ENCODE results near the gene GNPTG.
A peak's percentile ranks its signal among the peaks of the same experiment; 100 is the strongest.

GNPTG gene

DNA sequence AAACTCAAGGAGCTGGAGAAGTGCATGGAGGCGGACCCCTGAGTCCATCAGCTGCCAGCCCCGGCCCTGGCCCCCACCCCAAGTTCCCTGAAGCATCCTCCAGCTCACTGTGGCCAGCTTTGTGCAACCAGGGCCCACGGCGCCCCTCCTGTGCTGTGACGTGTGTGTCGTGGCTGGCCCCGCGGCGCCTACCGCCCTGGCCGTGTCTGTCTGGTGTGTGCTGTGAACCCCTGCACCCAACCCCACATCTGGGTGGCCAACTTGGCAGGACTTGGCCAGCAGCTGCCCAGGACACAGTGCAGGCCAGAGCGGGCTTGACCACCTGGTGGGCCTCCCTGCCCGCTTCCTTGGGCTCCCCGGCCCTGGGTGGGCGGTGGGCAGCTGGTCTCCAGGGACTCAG, 3.3 kb upstream of the GNPTG start:
- H3K27ac Mint-ChIP-seq (ENCODE audit: low read depth) = no peak overlapping the region
- H3K4me1 Mint-ChIP-seq = peaks cover 17% of the 10 kb centered on the region
- no peak overlapping the region for H3K4me3 Mint-ChIP-seq
- no peaks in the 10 kb centered on the region for H3K9me3 Mint-ChIP-seq
- DNase-seq (ENCODE audit: low spot score in 2 of 2) (no peak), ATAC-seq (replicated peaks; ENCODE audit: extremely low read depth, poor library complexity, severe bottlenecking) (no peak)
- peaks cover 38% of the 10 kb centered on the region for H3K36me3 Mint-ChIP-seq (ENCODE audit: insufficient read depth)
- no peaks in the 10 kb centered on the region for H3K27me3 Mint-ChIP-seq

DNA sequence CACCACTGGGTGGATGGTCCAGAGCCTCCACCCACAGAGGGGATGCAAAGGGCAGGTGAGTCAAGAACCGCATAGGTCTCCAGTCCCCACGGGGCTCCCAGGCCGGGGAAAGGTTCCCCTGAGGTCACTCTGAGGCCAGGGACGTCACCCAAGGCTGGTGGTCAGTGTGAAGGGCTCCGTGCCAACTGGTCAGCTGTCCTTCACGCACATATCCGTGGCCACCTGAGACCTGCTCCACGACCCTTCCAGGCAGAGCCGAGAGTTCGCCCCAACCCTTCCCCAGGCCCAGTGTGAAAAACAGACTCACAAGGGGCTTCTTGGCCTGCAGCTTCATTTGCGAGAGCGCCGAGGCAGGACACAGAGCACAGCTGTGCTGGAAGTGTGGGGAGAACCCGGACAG, 2.8 kb upstream of the GNPTG start:
- peaks cover 19% of the 10 kb centered on the region for H3K4me1 Mint-ChIP-seq
- no peak overlapping the region for H3K4me3 Mint-ChIP-seq
- ATAC-seq (replicated peaks; ENCODE audit: extremely low read depth, poor library complexity, severe bottlenecking) (no peak), DNase-seq (ENCODE audit: low spot score in 2 of 2) (no peak)
- H3K27ac Mint-ChIP-seq (ENCODE audit: low read depth) = no peak overlapping the region
- no peaks in the 10 kb centered on the region for H3K9me3 Mint-ChIP-seq
- H3K36me3 Mint-ChIP-seq (ENCODE audit: insufficient read depth) = peaks cover 42% of the 10 kb centered on the region
- no peaks in the 10 kb centered on the region for H3K27me3 Mint-ChIP-seq

DNA sequence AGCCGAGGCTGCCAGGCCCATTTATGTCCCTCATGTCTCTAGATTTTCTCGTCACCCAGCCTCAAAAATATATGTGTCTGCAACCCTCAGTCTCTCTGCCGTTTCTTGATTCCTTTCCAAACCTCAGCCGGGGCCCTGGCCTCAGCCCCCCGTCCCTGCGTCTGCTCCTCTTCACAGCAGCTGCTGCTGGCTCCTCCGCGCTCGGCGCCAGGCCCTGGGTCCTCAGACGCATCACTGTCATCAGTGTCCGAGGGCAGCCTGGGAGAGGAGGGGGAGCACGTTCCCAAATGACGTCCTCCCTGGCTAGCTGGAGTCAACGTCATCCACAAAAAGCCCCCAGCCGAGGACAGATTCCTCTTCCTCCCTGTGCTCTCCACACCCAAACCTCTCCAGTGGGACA, 2.4 kb upstream of the GNPTG start:
- Mint-ChIP-seq H3K9me3 (no peaks in the 10 kb centered on the region), H3K4me3 (no peak overlapping the region), H3K27ac (ENCODE audit: low read depth) (no peak overlapping the region), H3K27me3 (no peaks in the 10 kb centered on the region), H3K36me3 (ENCODE audit: insufficient read depth) (peaks cover 41% of the 10 kb centered on the region), H3K4me1 (peaks cover 20% of the 10 kb centered on the region)
- no peak for DNase-seq (ENCODE audit: low spot score in 2 of 2)
- ATAC-seq (replicated peaks; ENCODE audit: extremely low read depth, poor library complexity, severe bottlenecking) = no peak

DNA sequence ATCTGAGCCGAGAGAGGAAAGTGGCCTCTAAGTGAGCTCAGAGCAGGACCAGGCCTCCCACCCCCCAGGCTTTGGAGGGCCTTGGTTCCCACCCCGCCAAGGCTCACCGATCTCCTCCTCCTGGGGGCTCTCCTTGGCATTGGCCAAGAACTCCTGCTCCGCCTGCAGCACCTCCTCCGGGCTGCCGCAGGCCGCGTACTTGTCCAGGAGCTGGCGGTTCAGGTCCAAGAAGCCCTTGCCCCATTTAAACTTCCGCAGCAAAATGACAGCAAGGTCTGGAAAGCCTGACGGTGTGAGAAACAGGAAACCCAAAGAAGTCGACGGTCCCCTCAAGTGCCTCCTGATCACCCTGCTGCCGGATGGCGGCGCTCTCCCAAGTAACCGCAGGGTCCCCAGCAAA, 1.8 kb upstream of the GNPTG start:
- Mint-ChIP-seq H3K27ac (ENCODE audit: low read depth) (peak overlapping the region; percentile 74), H3K36me3 (ENCODE audit: insufficient read depth) (peaks cover 43% of the 10 kb centered on the region), H3K4me3 (peak overlapping the region; percentile 78), H3K4me1 (peaks cover 25% of the 10 kb centered on the region), H3K9me3 (no peaks in the 10 kb centered on the region), H3K27me3 (no peaks in the 10 kb centered on the region)
- no peak for DNase-seq (ENCODE audit: low spot score in 2 of 2)
- ATAC-seq (replicated peaks; ENCODE audit: extremely low read depth, poor library complexity, severe bottlenecking) = no peak

DNA sequence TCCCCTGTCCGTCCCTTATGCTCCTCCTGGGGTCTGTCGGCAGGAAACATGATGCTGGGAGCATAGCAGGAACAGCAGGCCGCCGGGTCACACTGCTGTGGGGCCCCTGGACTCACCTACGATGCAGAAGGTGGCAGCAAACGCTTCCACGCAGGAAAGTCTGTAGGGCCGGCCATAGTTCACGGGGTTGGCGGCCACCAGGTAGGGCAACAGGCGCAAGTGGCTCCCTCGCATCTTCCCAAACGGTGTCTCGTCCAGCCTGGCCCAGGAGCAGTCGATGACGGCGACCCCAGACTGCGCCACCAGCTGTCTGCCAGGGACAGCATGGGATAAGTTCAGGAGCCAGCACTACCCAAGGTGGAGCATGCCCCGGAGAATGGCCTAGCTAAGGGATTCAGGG, 1.0 kb upstream of the GNPTG start:
- Mint-ChIP-seq H3K9me3 (no peaks in the 10 kb centered on the region), H3K4me3 (peak overlapping the region; percentile 78), H3K27ac (ENCODE audit: low read depth) (peak overlapping the region; percentile 74), H3K4me1 (peaks cover 33% of the 10 kb centered on the region), H3K36me3 (ENCODE audit: insufficient read depth) (peaks cover 43% of the 10 kb centered on the region), H3K27me3 (no peaks in the 10 kb centered on the region)
- DNase-seq (ENCODE audit: low spot score in 2 of 2) = no peak
- ATAC-seq (replicated peaks; ENCODE audit: extremely low read depth, poor library complexity, severe bottlenecking) = no peak

DNA sequence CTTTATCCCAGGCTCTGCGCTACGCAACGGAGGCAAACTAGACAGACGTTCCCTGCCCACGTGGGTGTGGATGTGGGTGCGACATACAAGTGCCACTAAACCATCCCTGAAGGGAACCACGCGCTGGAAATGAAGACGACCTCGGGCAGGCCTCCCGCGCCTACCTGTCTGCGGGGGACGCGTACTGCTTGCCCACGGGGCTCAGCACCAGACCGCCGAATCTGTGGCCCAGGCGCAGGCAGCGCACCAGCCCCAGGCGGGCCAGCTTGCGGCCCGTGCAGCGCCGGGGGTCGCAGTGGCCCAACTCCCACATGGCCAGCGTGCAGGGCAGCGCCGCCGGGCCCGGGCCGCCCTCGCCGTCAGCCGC, 533 bp upstream of the GNPTG start:
- H3K27me3 Mint-ChIP-seq = no peaks in the 10 kb centered on the region
- H3K4me1 Mint-ChIP-seq = peaks cover 35% of the 10 kb centered on the region
- H3K4me3 Mint-ChIP-seq = peak overlapping the region; percentile 78
- peak; percentile 22 for ATAC-seq (replicated peaks; ENCODE audit: extremely low read depth, poor library complexity, severe bottlenecking)
- DNase-seq (ENCODE audit: low spot score in 2 of 2) = no peak
- H3K9me3 Mint-ChIP-seq = no peaks in the 10 kb centered on the region
- peaks cover 47% of the 10 kb centered on the region for H3K36me3 Mint-ChIP-seq (ENCODE audit: insufficient read depth)
- H3K27ac Mint-ChIP-seq (ENCODE audit: low read depth) = peak overlapping the region; percentile 74

DNA sequence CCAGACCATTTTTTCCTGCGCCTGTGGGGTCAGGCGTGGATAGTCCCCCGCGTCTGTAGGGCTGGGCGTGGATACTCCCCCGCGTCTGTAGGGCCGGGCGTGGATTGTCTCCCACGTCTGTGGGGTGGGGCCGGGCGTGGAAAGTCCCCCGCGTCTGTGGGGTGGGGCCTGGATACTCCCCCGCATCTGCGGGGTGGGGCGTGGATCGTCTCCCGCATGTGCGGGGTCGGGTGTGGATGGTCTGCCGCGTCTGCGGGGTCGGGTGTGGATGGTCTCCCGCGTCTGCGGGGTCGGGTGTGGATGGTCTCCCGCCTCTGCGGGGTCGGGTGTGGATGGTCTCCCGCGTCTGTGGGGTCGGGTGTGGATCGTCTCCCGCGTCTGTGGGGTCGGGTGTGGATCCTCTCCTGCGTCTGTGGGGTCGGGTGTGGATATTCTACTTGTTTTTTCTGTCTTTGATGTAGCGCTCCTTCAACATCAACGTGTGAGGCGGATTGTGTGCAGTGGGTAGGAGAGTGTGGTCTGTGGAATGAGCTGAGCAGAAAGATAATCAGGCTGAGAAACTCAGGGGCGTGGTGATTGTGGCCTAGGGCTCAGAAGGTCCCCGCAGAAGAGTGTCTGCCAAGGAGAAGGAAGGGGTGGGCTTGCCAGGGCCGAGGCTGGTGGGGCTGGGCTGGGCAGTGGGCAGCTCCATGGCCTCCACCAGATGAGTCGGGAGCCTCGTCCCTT, 3.2 kb downstream of the GNPTG start:
- peaks cover 42% of the 10 kb centered on the region for H3K36me3 Mint-ChIP-seq (ENCODE audit: insufficient read depth)

DNA sequence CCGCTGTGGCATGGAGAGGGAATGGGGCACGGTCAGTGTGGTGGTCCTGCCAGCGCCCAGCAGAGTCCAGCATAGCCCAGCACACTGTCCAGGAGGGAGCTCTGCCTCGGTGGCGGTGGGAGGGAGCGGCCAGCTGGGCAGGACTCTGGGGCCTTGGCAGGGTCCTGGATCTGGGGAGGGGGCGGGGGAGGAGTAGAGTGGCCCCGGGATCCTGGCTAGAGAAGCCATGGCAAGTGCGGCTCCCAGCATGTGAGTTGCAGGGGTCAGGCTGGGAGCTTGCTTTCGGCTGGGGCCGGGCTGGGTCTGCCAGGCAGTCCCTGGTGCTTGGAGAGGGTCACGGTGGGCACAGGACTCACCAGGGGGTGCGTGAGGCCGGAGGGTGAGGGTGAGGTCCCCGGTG, 3.9 kb downstream of the GNPTG start:
- Mint-ChIP-seq H3K27me3 (no peaks in the 10 kb centered on the region), H3K4me1 (peaks cover 36% of the 10 kb centered on the region), H3K36me3 (ENCODE audit: insufficient read depth) (peaks cover 36% of the 10 kb centered on the region), H3K9me3 (no peaks in the 10 kb centered on the region), H3K27ac (ENCODE audit: low read depth) (peak overlapping the region; percentile 65), H3K4me3 (no peak overlapping the region)
- DNase-seq (ENCODE audit: low spot score in 2 of 2) (no peak), ATAC-seq (replicated peaks; ENCODE audit: extremely low read depth, poor library complexity, severe bottlenecking) (no peak)

More for the DNA sequence above, 3.2 kb downstream of the GNPTG start:
- peak overlapping the region; percentile 65 for H3K27ac Mint-ChIP-seq (ENCODE audit: low read depth)
- H3K9me3 Mint-ChIP-seq = no peaks in the 10 kb centered on the region
- peaks cover 41% of the 10 kb centered on the region for H3K4me1 Mint-ChIP-seq
- no peak for ATAC-seq (replicated peaks; ENCODE audit: extremely low read depth, poor library complexity, severe bottlenecking)
- H3K4me3 Mint-ChIP-seq = peak overlapping the region; percentile 51
- DNase-seq (ENCODE audit: low spot score in 2 of 2) = no peak
- H3K27me3 Mint-ChIP-seq = no peaks in the 10 kb centered on the region

DNA sequence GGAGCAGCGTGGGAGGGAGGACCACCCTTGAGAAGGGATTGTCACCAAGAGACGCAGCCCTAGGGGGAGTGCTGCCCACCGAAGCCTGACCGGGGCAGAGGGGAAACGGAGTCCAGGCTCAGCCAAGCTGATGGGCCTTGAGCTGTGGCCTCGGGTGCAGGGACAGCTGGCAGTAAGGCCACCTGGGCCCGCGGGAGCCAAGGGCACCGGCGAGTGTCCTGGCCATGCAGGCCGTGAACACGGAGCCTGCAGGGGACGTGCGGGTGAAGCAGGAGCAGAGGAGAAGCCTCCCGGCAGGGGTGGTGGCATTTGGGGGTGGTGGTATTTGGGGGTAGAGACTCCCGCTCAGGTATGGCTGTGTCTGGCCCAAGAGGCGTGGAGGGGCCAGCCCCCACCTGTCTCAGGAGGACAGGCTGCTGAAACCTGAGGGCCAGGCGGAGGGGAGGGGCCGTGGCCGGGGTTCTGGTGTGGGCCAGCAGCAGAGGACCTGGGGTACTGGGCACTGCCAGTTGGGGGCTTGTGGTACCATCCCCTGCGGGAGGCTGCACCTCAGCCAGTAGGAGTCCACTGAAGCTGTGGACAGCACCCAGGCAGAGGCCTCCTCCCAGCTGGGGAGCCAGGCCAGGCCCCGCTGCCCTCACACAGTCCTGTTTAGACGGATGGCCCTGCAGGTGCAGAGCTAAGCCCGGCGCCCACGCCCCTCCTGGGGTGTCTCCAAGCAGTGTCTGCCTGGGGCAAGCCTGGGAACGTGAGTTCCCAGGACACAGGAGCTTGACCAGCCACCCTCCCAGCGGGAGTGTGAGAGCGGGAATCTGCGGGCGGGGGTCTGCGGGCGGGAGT, 4.5 kb downstream of the GNPTG start:
- no peak overlapping the region for H3K27ac Mint-ChIP-seq (ENCODE audit: low read depth)
- no peaks in the 10 kb centered on the region for H3K27me3 Mint-ChIP-seq
- H3K4me3 Mint-ChIP-seq = no peak overlapping the region
- H3K36me3 Mint-ChIP-seq (ENCODE audit: insufficient read depth) = peaks cover 30% of the 10 kb centered on the region
- no peak for ATAC-seq (replicated peaks; ENCODE audit: extremely low read depth, poor library complexity, severe bottlenecking)
- H3K9me3 Mint-ChIP-seq = no peaks in the 10 kb centered on the region
- peaks cover 36% of the 10 kb centered on the region for H3K4me1 Mint-ChIP-seq
- no peak for DNase-seq (ENCODE audit: low spot score in 2 of 2)

DNA sequence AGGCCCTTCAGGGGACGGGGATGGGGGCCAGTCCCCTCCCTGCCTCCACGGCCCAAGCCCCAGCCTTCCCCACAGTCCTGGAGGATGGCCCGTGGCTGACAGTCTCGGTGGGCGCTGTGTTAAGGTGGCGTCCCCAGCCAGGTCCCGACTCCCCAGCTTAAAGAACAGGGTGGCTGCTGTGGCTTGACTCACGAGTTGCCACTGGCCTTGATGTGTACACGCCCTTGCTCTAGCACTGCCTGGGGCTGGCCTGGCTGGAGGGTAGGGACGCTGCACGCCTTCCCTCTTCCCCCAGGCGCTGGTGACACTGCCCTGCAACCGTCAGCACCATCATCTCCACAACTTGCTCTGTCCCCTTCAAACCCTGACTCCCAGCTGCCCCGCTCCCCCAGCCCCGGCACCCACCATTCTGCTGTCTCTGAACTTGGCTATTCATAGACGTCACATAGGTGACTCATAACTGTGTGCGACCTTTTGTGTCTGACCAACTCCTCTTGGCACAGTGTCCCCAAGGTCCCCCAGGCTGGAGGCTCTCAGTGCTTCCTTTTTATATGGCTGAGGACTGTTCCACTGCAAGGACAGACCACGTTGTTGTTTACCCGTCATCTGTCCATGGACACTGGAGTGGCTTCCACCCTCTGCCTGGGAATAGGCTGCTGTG, 6.3 kb downstream of the GNPTG start:
- no peak for ATAC-seq (replicated peaks; ENCODE audit: extremely low read depth, poor library complexity, severe bottlenecking)
- H3K27ac Mint-ChIP-seq (ENCODE audit: low read depth) = no peak overlapping the region
- no peak overlapping the region for H3K4me3 Mint-ChIP-seq

DNA sequence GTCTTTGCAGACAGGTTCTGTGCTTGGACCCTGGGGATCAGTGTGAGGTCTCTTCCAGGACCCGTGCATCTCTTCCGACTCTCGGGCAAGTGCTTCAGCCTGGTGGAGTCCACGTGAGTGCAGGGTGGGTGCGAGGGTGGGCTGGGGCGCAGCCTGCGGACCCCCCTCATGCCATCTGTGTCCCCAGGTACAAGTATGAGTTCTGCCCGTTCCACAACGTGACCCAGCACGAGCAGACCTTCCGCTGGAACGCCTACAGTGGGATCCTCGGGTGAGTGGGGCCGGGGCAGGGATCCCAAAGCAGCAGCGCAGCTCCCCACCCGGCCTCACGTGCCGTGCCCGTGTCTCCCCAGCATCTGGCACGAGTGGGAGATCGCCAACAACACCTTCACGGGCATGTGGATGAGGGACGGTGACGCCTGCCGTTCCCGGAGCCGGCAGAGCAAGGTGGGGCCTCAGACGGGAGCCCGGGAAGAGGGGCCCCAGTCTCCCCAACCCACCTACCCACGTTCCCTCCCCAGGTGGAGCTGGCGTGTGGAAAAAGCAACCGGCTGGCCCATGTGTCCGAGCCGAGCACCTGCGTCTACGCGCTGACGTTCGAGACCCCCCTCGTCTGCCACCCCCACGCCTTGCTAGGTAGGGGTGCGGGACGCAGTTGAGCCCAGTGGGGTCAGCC, 10.1 kb downstream of the GNPTG start:
- DNase-seq (ENCODE audit: low spot score in 2 of 2) (no peak), ATAC-seq (replicated peaks; ENCODE audit: extremely low read depth, poor library complexity, severe bottlenecking) (no peak)
- no peak overlapping the region for H3K27ac Mint-ChIP-seq (ENCODE audit: low read depth)
- H3K4me1 Mint-ChIP-seq = peaks cover 6% of the 10 kb centered on the region
- H3K9me3 Mint-ChIP-seq = no peaks in the 10 kb centered on the region
- H3K27me3 Mint-ChIP-seq = no peaks in the 10 kb centered on the region
- peaks cover 24% of the 10 kb centered on the region for H3K36me3 Mint-ChIP-seq (ENCODE audit: insufficient read depth)
- no peak overlapping the region for H3K4me3 Mint-ChIP-seq

More for the DNA sequence above, 6.3 kb downstream of the GNPTG start:
- H3K36me3 Mint-ChIP-seq (ENCODE audit: insufficient read depth) = peaks cover 20% of the 10 kb centered on the region
- H3K27me3 Mint-ChIP-seq = no peaks in the 10 kb centered on the region
- no peak for DNase-seq (ENCODE audit: low spot score in 2 of 2)
- peaks cover 30% of the 10 kb centered on the region for H3K4me1 Mint-ChIP-seq
- no peaks in the 10 kb centered on the region for H3K9me3 Mint-ChIP-seq

DNA sequence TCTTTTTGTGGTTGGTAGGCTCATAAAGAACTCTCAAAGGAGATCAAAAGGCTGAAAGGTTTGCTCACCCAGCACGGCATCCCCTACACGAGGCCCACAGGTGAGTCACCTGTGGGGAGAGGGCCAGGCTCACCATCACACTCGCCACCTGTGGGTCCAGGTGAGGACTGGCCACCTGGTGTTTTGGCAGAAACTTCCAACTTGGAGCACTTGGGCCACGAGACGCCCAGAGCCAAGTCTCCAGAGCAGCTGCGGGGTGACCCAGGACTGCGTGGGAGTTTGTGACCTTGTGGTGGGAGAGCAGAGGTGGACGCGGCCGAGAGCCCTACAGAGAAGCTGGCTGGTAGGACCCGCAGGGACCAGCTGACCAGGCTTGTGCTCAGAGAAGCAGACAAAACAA, 11.1 kb downstream of the GNPTG start:
- no peaks in the 10 kb centered on the region for H3K27me3 Mint-ChIP-seq
- DNase-seq (ENCODE audit: low spot score in 2 of 2) = no peak
- no peaks in the 10 kb centered on the region for H3K9me3 Mint-ChIP-seq
- H3K36me3 Mint-ChIP-seq (ENCODE audit: insufficient read depth) = peaks cover 25% of the 10 kb centered on the region
- no peak for ATAC-seq (replicated peaks; ENCODE audit: extremely low read depth, poor library complexity, severe bottlenecking)
- no peak overlapping the region for H3K27ac Mint-ChIP-seq (ENCODE audit: low read depth)
- peaks cover 6% of the 10 kb centered on the region for H3K4me1 Mint-ChIP-seq
- no peak overlapping the region for H3K4me3 Mint-ChIP-seq

Data from central memory CD8-positive, alpha-beta T cell (primary cell).